Stomach (tissue), 4 donors: ENCODE results near the gene MYO1H.

Experiments used
- EP300 ChIP-seq: sonication (generic); formaldehyde crosslinking; IDR thresholded peaks from one replicate; pipeline ENCODE4 v1.6.1; 2017; ENCODE audit warnings: antibody characterized with exemption
- POLR2AphosphoS5 ChIP-seq, 3 donors: sonication (generic); formaldehyde crosslinking; IDR thresholded peaks; one replicate each; pipeline ENCODE4 v1.6.1; 2016; ENCODE audit warnings: antibody characterized with exemption in 3 of 3
- TF ChIP-seq, protein P1 (sequence below), 7 experiments: fragments of 450-650 bp in 4 of 7; fragments of 200-600 bp in 3 of 7; sonication (generic) in 3 of 7; IDR thresholded peaks; one replicate each; pipeline ENCODE4 v1.5.1; 2016 to 2019; ENCODE audit warnings: antibody characterized with exemption in 7 of 7, control low read depth in 2 of 7, mild to moderate bottlenecking in 1 of 7

GRCh38 chr12:109450980-109451379, 103.3 kb downstream of the MYO1H start:
- TF ChIP-seq, protein P1, sequence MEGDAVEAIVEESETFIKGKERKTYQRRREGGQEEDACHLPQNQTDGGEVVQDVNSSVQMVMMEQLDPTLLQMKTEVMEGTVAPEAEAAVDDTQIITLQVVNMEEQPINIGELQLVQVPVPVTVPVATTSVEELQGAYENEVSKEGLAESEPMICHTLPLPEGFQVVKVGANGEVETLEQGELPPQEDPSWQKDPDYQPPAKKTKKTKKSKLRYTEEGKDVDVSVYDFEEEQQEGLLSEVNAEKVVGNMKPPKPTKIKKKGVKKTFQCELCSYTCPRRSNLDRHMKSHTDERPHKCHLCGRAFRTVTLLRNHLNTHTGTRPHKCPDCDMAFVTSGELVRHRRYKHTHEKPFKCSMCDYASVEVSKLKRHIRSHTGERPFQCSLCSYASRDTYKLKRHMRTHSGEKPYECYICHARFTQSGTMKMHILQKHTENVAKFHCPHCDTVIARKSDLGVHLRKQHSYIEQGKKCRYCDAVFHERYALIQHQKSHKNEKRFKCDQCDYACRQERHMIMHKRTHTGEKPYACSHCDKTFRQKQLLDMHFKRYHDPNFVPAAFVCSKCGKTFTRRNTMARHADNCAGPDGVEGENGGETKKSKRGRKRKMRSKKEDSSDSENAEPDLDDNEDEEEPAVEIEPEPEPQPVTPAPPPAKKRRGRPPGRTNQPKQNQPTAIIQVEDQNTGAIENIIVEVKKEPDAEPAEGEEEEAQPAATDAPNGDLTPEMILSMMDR (IDR thresholded peaks at IDR 0.05) = no peak
- TF ChIP-seq POLR2AphosphoS5 (IDR thresholded peaks at IDR 0.05) (no peak), EP300 (no peak)
